GM19397 (cell line): Measurements from ENCODE around the gene FBXL4.

Source experiments
- ATAC-seq: cut with Tn5 transposase; IDR thresholded peaks from one replicate; pipeline ENCODE4 v1.9.1; 2021; ENCODE audit warnings: mild to moderate bottlenecking, moderate library complexity; ENCODE audit not compliant: unreplicated experiment

The FBXL4 gene

GRCh38 chr6:98827295-98828159, 120.2 kb downstream of the FBXL4 start:
- no peak for ATAC-seq

- ATAC-seq: no peak
Observed at GRCh38 chr6:98825600-98826230, 122.0 kb downstream of the FBXL4 start.

GRCh38 chr6:98824902-98825599, 122.7 kb downstream of the FBXL4 start:
- ATAC-seq: no peak

- ATAC-seq: no peak
Observed at GRCh38 chr6:98824162-98824901, 123.4 kb downstream of the FBXL4 start.

GRCh38 chr6:98823428-98824161, 124.2 kb downstream of the FBXL4 start:
- no peak for ATAC-seq

- ATAC-seq: no peak
Observed at GRCh38 chr6:98821756-98822405, 125.9 kb downstream of the FBXL4 start.
